SHP77 (cell line): Measurements from ENCODE around the gene TNNT1.
"Not testable (repeated sequence)": the region's sequence is repeated elsewhere in the genome, so short reads cannot be mapped to it uniquely, and the experiment has no call there.

ENCODE experiments used
- DNase-seq, 2 experiments: peaks; one replicate each; lab custom pipeline; 2025; lab: John Stamatoyannopoulos, UW

Gene TNNT1

GRCh38 chr19:55169136-55169535, 20.1 kb upstream of the TNNT1 start:
- DNase-seq: no peak

DNA sequence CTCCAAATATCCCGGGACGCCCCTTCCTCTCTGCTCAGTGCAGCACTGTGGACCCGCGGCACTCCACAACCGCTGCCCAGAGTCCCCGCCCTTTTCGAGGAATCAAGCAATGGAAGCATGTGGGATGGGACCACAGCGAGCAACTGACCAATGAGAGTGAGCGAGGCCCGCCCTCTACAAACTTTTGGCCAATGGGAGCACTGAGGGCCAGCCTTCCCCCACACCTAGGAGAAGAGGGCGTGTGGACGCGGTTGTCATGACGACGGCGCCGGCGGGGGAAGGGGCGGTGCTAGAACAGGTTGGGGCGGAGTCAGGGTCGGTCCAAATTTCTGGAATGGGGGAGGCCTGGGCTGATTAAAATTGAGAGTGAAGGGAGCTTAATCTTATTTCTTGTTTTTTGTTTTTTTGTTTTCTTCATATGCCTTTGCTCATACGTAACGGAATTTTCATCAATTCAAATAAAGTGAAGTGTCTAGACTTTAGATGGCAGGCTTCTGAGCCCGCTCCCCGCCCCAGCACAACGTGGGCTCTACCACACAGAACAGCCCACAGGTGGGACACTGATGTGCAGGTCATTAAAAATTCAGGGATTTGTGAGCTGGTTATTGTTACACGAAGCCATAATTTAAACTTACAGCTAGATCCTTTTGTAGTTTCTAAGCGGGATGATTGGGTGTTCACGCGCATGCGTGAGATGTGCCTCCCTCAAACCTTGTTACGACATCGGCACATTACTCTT, 17.7 kb upstream of the TNNT1 start, which contains the start of gene DNAAF3:
TSS of gene DNAAF3 (minus strand) at position 84 of the 739 bp plus-strand sequence. CDS start 200 bp downstream, outside the sequence.
- DNase-seq: peak; percentile 96 to 97

- peak; percentile 87 to 90 for DNase-seq
Measured at GRCh38 chr19:55165952-55166529, 17.0 kb upstream of the TNNT1 start.

- no peak for DNase-seq
Measured at GRCh38 chr19:55161571-55162322, 12.7 kb upstream of the TNNT1 start.

- DNase-seq: no peak
Measured at GRCh38 chr19:55160986-55161365, 12.0 kb upstream of the TNNT1 start.

- DNase-seq: peak; percentile 94 to 95
Measured at GRCh38 chr19:55160128-55160985, 11.4 kb upstream of the TNNT1 start.

- DNase-seq: no peak
Measured at GRCh38 chr19:55158848-55159749, 10.1 kb upstream of the TNNT1 start.

DNA sequence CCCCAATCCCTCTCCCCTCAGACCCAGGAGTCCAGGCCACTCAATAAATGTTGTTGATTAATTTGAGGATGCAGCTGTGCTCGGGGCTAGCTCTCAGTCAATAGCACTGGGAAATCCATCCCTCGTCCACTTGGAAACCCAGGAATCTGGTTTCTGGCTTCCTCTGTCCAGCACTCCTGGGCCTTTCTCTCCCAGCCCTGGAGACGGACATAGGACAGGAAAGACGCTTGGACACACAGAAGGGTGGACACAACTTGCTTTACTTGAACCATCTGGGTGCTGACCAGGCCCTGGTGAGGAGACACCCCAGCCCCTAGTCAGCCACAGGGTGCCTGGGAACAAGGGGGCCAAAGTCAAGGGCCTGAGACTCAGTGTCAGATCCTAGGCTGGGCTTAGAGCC, 9.4 kb upstream of the TNNT1 start:
- DNase-seq: no peak

DNA sequence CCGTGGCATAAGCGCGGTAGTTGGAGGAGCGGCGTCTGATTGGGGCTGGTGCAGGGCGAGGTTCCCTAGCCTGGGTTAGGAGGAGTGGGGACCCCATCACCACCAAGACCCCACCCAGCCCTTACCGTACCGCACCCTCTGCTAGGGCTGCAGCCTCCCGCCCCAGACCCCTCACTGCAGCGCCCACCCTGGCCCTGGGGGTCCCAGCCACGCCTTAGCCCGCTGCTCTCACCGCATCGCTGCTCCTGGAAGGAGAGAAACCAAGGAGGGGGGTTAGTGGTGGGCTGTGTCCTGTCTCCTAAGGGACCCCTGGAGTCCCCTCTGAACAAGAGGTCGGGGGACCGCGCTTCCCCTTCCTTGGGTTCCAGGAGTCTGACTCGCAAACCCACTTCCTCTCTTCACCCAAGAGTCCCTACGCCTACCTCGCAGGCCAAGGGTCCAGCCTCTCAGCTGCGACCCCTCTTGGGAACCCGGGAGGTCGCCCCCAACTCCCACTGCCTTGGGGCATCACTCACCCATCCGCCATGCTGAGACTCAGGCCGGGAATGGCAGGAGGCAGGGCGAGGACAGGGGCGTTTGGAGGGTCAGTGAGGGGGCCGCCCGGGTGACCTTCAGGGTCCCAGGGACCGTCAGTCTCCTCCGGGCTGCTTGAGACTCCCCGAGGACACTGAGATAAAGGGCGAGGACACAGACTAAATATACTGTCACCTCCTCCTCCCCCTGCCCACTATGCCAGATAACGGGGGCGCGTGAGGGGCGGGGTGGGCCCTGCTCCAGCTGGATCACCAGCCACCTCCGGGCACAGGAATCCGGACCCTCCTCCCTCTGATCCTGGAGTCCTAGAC, 8.3 kb upstream of the TNNT1 start, which contains the start of gene TNNI3:
TSS of gene TNNI3 (minus strand) at position 669 of the 845 bp plus-strand sequence. CDS start at position 526, 143 bp downstream.
- DNase-seq: no peak

DNA sequence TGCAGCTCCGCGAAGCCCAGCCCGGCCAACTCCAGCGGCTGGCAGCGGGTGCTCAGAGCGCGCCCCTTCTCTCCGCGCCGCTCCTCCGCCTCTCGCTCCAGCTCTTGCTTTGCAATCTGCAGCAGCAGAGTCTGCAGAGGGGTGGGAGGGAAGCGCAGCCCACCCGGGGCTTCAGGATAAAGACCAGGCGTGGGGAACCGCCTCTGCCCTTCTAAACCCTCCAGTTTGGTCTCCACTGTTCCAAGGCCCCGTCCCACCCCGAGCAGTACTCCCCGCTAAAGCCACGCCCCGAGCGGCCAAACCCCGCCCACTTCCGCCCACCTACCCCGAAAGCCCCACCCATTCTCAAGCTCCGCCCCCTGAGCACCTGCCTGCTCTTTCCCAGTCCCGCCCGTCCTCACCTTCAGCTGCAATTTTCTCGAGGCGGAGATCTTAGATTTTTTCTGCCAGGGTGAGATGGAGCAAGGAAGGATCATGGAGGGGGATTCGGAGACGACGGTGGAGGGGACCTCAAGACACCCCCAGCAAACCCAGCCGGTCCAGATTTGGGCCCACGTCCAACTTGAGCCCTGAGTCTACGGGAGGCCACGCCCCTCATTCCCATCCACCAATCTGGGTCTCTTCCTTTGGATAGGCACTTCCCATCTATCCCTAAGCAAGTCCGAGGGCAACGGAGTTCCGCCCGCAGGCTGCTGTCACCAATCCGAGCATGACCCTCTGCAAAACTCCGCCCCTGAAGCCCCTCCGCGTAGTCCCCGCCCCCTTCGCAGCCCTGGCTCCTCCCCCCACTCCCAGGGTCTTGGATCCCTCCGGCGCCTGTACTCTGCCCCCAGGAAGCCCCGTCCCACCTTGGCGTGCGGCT, 7.4 kb upstream of the TNNT1 start:
- DNase-seq: peak; percentile 95 to 97

DNA sequence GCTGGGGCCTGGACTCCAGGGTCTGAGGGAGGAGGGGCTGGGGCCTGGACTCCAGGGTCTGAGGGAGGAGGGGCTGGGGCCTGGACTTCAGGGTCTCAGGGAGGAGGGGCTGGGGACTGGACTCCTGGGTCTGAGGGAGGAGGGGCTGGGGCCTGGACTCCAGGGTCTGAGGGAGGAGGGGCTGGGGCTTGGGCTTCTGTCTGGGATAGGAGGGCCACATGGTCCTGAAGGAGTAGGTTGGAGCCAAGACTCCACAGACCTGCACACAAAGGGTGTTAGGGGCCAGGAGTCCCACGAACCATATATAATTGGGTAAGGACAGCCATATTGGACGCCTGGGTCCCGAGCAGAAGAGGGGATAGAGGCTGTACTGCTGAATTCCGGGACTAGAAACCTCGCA, 6.8 kb upstream of the TNNT1 start:
- not testable (repeated sequence) for DNase-seq

GRCh38 chr19:55153652-55154264, 4.8 kb upstream of the TNNT1 start:
- no peak for DNase-seq

DNA sequence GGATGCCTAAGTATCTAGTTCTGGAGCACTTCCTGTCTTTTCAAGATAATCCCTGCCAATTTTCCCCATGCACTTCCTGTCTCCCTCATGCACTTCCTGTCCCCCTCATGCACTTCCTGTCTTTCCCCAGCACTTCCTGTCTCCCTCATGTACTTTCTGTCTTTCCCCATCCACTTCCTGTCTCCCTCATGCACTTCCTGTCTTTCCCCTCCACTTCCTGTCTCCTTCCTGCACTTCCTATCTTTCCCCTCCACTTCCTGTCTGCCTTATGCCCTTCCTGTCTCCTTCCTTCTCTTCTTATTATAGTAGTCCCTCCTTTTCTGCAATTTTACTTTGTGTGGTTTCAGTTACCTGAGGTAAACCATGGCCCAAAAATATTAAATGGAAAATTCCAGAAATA, 3.0 kb upstream of the TNNT1 start:
- no peak for DNase-seq

- DNase-seq: no peak
Measured at GRCh38 chr19:55147545-55148251, 1.3 kb downstream of the TNNT1 start.

- peak; percentile 69 to 77 for DNase-seq
Measured at GRCh38 chr19:55146705-55147273, 2.2 kb downstream of the TNNT1 start.

- DNase-seq: peak in 1 of 2 experiments; percentile 22
Measured at GRCh38 chr19:55146078-55146704, 2.8 kb downstream of the TNNT1 start.

GRCh38 chr19:55145232-55145631, 3.8 kb downstream of the TNNT1 start:
- no peak for DNase-seq
